Neuronal stem cell (in vitro differentiated cells): ENCODE data around the gene APBB2.

Experiments
- DNase-seq: peaks from one replicate; pipeline ENCODE4 v3.0.0-alpha.2; 2013; ENCODE audit warnings: low spot score
- H2AFZ ChIP-seq: one replicate; pipeline ENCODE4 v1.6.1; 2013; ENCODE audit warnings: mild to moderate bottlenecking, low read length, inconsistent platforms
- H2AK5ac ChIP-seq: 2 replicates; pipeline ENCODE4 v1.6.1; 2013; ENCODE audit warnings: low read depth, mild to moderate bottlenecking, inconsistent platforms, low read length, moderate library complexity, mixed read lengths
- H2BK120ac ChIP-seq: 2 replicates; pipeline ENCODE4 v1.6.1; 2013; ENCODE audit warnings: low read depth, mild to moderate bottlenecking, inconsistent platforms, low read length, moderate library complexity, mixed read lengths
- H2BK12ac ChIP-seq: one replicate; pipeline ENCODE4 v1.6.1; 2013; ENCODE audit warnings: low read length, inconsistent platforms
- H2BK15ac ChIP-seq: 2 replicates; pipeline ENCODE4 v1.6.1; 2013; ENCODE audit warnings: mild to moderate bottlenecking, low read length, inconsistent platforms, mixed read lengths
- H2BK5ac ChIP-seq: one replicate; pipeline ENCODE4 v1.6.1; 2013; ENCODE audit warnings: inconsistent platforms, mild to moderate bottlenecking, low read length, moderate library complexity
- H3K14ac ChIP-seq: one replicate; pipeline ENCODE4 v1.6.1; 2013; ENCODE audit warnings: low read length, inconsistent platforms
- H3K18ac ChIP-seq: 2 replicates; pipeline ENCODE4 v1.6.1; 2013; ENCODE audit warnings: low read length, inconsistent platforms
- H3K23ac ChIP-seq: 2 replicates; pipeline ENCODE4 v1.6.1; 2013; ENCODE audit warnings: low read depth, mild to moderate bottlenecking, mixed read lengths, low read length, inconsistent platforms; ENCODE audit not compliant: poor library complexity
- H3K27ac ChIP-seq: replicated peaks from 3 replicates; pipeline ENCODE4 v1.5.1; 2013; ENCODE audit warnings: low read length, inconsistent platforms
- H3K27me3 ChIP-seq, 3 experiments: 2 replicates each; pipeline ENCODE4 v1.6.1; 2013; ENCODE audit warnings: low read length in 3 of 3, mild to moderate bottlenecking in 2 of 3, inconsistent platforms in 1 of 3, low read depth in 1 of 3, mixed read lengths in 1 of 3, moderate library complexity in 1 of 3; ENCODE audit not compliant: control insufficient read depth in 3 of 3, insufficient read depth in 3 of 3
- H3K36me3 ChIP-seq, 2 donors: replicated peaks in 1 of 2; 2 replicates each; pipeline ENCODE4 v1.6.1; 2013; ENCODE audit warnings: low read length in 2 of 2; ENCODE audit not compliant: control insufficient read depth in 2 of 2, insufficient read depth in 2 of 2
- H3K4ac ChIP-seq: 2 replicates; pipeline ENCODE4 v1.6.1; 2013; ENCODE audit warnings: inconsistent platforms, mild to moderate bottlenecking, low read length, moderate library complexity
- H3K4me1 ChIP-seq, 2 donors: 1 replicate in 1 of 2; 2 replicates in 1 of 2; pipeline ENCODE4 v1.6.1; 2013; ENCODE audit warnings: low read length in 2 of 2, low read depth in 1 of 2; ENCODE audit not compliant: control insufficient read depth in 2 of 2, insufficient read depth in 1 of 2
- H3K4me2 ChIP-seq: one replicate; pipeline ENCODE4 v1.6.1; 2013; ENCODE audit warnings: mild to moderate bottlenecking, low read length, inconsistent platforms; ENCODE audit not compliant: insufficient read depth, poor library complexity, severe bottlenecking
- H3K4me3 ChIP-seq, 2 donors: 2 replicates each; pipeline ENCODE4 v1.5.1; 2013; ENCODE audit warnings: low read length in 2 of 2, mild to moderate bottlenecking in 2 of 2, inconsistent platforms in 1 of 2, moderate library complexity in 1 of 2
- H3K79me1 ChIP-seq: one replicate; pipeline ENCODE4 v1.6.1; 2013; ENCODE audit warnings: low read depth, mild to moderate bottlenecking, inconsistent platforms, low read length, moderate library complexity
- H3K9ac ChIP-seq: one replicate; pipeline ENCODE4 v1.6.1; 2013; ENCODE audit warnings: mild to moderate bottlenecking, low read depth, low read length, inconsistent platforms; ENCODE audit not compliant: poor library complexity
- H3K9me3 ChIP-seq, 2 donors: replicated peaks in 1 of 2; 2 replicates each; pipeline versions ENCODE3 to v1.6.1; 2013; ENCODE audit warnings: low read length in 2 of 2, mild to moderate bottlenecking in 2 of 2, inconsistent platforms in 1 of 2, low read depth in 1 of 2, mixed read lengths in 1 of 2, moderate library complexity in 1 of 2; ENCODE audit not compliant: control insufficient read depth in 2 of 2, insufficient read depth in 1 of 2
- H4K8ac ChIP-seq: one replicate; pipeline ENCODE4 v1.6.1; 2013; ENCODE audit warnings: low read depth, mild to moderate bottlenecking, inconsistent platforms, low read length, moderate library complexity
- H4K91ac ChIP-seq: one replicate; pipeline ENCODE4 v1.6.1; 2013; ENCODE audit warnings: low read length, low read depth, mild to moderate bottlenecking, inconsistent platforms; ENCODE audit not compliant: poor library complexity
- WGBS, 2 donors: extraction: QIAGEN DNeasy Blood & Tissue Kit; methylation state at CpG; one replicate each; pipeline ENCODE4 v1.1.7; 2013; ENCODE audit warnings: missing lambda C conversion rate in 2 of 2, mixed read lengths in 1 of 2; ENCODE audit not compliant: insufficient read length in 2 of 2, insufficient replicate concordance in 1 of 2; ENCODE audit errors: extremely low coverage in 2 of 2; 5-methylcytosine and 5-hydroxymethylcytosine counted together

Gene APBB2

DNA sequence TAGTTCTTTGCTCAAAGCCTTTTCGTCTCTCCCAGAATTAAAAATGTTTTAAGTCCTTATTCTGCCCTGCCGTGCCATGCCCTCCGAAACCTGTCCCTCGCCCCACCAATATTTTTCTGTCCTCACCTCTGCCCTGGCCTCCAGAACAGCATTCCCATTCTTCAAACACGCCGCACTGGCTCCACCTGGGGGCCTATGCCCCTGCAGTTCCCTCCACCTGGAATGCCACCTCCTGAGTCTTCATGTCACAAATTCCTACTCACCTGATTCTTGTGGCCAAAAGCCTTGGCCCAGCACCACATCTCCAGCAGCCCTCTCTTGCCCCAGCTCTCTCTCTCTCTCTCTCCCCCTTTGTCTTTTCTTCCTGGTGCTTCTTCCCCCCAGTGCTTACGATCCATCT, 91.6 kb downstream of the APBB2 start:
- Histone ChIP-seq H3K9me3 (no peaks in the 10 kb centered on the region), H3K27ac (no peak overlapping the region), H2BK120ac (no peak overlapping the region), H2BK12ac (no peak overlapping the region), H3K27me3 (peaks cover 0 to 5% (median 0%) of the 10 kb centered on the region in 3 experiments), H3K36me3 (no peaks in the 10 kb centered on the region), H3K4ac (no peak overlapping the region), H3K4me1 (peaks cover 0 to 9% of the 10 kb centered on the region in 2 donors), H3K4me2 (no peak overlapping the region), H3K14ac (no peak overlapping the region), H3K4me3 (no peak overlapping the region), H3K18ac (no peak overlapping the region), H2BK5ac (no peak overlapping the region), H3K79me1 (no peaks in the 10 kb centered on the region), H2AFZ (no peak overlapping the region), H2BK15ac (no peak overlapping the region), H3K23ac (no peak overlapping the region), H4K91ac (no peak overlapping the region), H2AK5ac (no peak overlapping the region), H4K8ac (no peak overlapping the region), H3K9ac (no peak overlapping the region)
- no peak for DNase-seq
- WGBS, 2 donors = no CpG with 5 or more reads among the region's 7 CpGs

DNA sequence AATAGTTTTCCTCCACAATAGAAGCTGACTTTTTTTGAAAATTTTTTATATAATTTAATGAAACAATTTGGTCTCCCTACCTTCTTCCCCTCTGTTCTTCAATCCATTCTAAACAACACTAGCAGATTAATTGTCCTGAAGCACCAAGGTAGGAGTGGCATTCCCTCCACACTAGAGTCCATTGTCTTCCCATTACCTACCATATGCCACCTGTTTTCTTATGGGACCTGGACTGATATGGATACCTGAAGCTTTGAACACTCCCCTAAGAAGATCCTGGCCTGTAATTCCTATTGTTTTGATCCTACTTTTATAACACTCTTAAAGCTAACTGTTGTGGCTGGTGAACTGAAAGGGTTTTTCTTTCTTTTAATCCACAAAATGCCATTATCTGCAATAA, 92.0 kb downstream of the APBB2 start:
- no peak overlapping the region for H3K4me3 ChIP-seq
- no peaks in the 10 kb centered on the region for H3K79me1 ChIP-seq
- peaks cover 0 to 5% (median 0%) of the 10 kb centered on the region in 3 experiments for H3K27me3 ChIP-seq
- H4K8ac ChIP-seq = no peak overlapping the region
- H2BK120ac ChIP-seq = no peak overlapping the region
- H3K18ac ChIP-seq = no peak overlapping the region
- H2BK12ac ChIP-seq = no peak overlapping the region
- H2AFZ ChIP-seq = no peak overlapping the region
- no peak overlapping the region for H2BK15ac ChIP-seq
- no peak for DNase-seq
- no peaks in the 10 kb centered on the region for H3K9me3 ChIP-seq
- no peak overlapping the region for H3K23ac ChIP-seq
- no peak overlapping the region for H4K91ac ChIP-seq
- H2AK5ac ChIP-seq = no peak overlapping the region
- H3K27ac ChIP-seq = no peak overlapping the region
- H2BK5ac ChIP-seq = no peak overlapping the region
- no peak overlapping the region for H3K4ac ChIP-seq
- no peaks in the 10 kb centered on the region for H3K36me3 ChIP-seq
- H3K9ac ChIP-seq = no peak overlapping the region
- H3K14ac ChIP-seq = no peak overlapping the region
- H3K4me2 ChIP-seq = no peak overlapping the region
- peaks cover 0 to 9% of the 10 kb centered on the region in 2 donors for H3K4me1 ChIP-seq

DNA sequence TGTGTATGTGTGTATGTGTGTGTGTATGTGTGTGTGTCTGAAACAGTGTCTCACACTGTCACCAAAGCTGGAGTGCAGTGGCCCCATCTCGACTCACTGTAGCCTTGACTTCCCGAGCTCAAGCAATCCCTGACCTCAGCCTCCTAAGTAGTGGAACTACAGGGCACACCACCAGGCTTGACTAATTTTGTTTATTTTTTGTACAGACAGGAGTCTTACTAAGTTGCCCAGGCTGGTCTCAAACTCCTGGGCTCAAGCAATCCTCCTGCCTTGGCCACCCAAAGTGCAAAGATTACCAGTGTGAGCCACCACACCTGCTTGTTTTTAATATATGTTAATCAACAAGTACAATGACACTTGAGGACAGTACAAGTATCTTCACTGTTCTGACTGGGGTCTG, 92.4 kb downstream of the APBB2 start:
- H3K18ac ChIP-seq = no peak overlapping the region
- no peak overlapping the region for H3K23ac ChIP-seq
- no peaks in the 10 kb centered on the region for H3K9me3 ChIP-seq
- no peak overlapping the region for H3K4me2 ChIP-seq
- H3K4me3 ChIP-seq = no peak overlapping the region
- H3K14ac ChIP-seq = no peak overlapping the region
- no peak for DNase-seq
- no peak overlapping the region for H2BK5ac ChIP-seq
- H2BK15ac ChIP-seq = no peak overlapping the region
- H3K36me3 ChIP-seq = no peaks in the 10 kb centered on the region
- no peak overlapping the region for H4K91ac ChIP-seq
- H3K4me1 ChIP-seq = peaks cover 0 to 9% of the 10 kb centered on the region in 2 donors
- H3K27ac ChIP-seq = no peak overlapping the region
- no peak overlapping the region for H2AFZ ChIP-seq
- H2AK5ac ChIP-seq = no peak overlapping the region
- H3K9ac ChIP-seq = no peak overlapping the region
- no peak overlapping the region for H2BK120ac ChIP-seq
- peaks cover 0 to 5% (median 0%) of the 10 kb centered on the region in 3 experiments for H3K27me3 ChIP-seq
- H3K79me1 ChIP-seq = no peaks in the 10 kb centered on the region
- H2BK12ac ChIP-seq = no peak overlapping the region
- no peak overlapping the region for H4K8ac ChIP-seq
- WGBS, 2 donors = no CpG with 5 or more reads among the region's 2 CpGs
- H3K4ac ChIP-seq = no peak overlapping the region

DNA sequence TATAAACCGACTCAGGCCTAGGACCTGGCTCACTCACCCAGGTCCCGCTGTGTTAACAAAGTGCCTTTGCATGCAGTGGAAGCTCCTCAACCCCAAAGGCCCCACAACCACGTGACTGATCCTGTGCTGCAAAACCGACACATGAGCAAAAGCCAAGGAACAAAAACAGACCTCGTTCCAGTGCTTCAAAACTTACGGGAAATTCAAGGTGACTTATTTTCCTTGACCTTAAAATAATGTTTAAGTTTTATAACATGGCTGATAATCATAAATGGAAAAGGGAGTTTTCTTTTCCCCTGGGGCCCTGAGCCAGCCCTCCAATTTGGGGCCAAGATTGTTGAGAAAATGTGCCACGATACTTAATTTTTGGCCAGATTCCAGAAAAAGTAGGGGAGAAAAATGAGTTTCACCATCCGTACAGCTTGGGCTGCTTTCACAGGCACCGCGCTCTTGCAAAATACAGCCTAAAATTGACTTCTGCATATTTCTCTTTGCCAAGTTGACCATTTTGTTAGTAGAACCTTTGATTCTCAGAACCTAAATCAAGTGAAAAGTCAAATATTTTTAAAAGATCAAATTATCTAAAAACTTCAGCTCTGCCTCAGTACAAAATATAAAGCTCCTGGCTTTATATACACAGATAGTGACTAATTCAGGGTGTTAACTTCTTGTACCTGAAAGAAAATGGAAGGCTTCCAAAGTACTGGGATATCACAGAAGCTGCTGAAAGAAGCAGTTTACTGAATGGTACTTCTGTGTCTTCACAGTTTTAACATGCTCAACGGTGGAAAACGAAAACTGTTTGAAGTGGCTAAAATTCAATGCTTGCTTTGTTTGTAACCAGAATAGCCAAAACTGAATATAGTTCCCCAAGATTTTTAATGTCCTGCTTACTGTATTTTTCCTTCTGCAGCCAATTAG, 93.8 kb downstream of the APBB2 start:
- H2BK120ac ChIP-seq = no peak overlapping the region
- H3K27me3 ChIP-seq = peaks cover 0 to 3% (median 0%) of the 10 kb centered on the region in 3 experiments
- no peak overlapping the region for H4K8ac ChIP-seq
- no peaks in the 10 kb centered on the region for H3K79me1 ChIP-seq
- no peak overlapping the region for H2AK5ac ChIP-seq
- no peak overlapping the region for H2AFZ ChIP-seq
- H2BK12ac ChIP-seq = no peak overlapping the region
- no peaks in the 10 kb centered on the region for H3K9me3 ChIP-seq
- H2BK15ac ChIP-seq = no peak overlapping the region
- no CpG with 5 or more reads among the region's 12 CpGs for WGBS, 2 donors
- H3K4me2 ChIP-seq = no peak overlapping the region
- no peak for DNase-seq
- H3K4ac ChIP-seq = no peak overlapping the region
- no peak overlapping the region for H3K23ac ChIP-seq
- H3K27ac ChIP-seq = no peak overlapping the region
- no peak overlapping the region for H4K91ac ChIP-seq
- no peak overlapping the region for H3K18ac ChIP-seq
- no peaks in the 10 kb centered on the region for H3K36me3 ChIP-seq
- H3K4me1 ChIP-seq = peaks cover 0 to 9% of the 10 kb centered on the region in 2 donors
- H3K9ac ChIP-seq = no peak overlapping the region
- no peak overlapping the region for H3K14ac ChIP-seq
- H2BK5ac ChIP-seq = no peak overlapping the region
- no peak overlapping the region for H3K4me3 ChIP-seq
